A673 (cell line): ENCODE results near the gene GPRC5D. TPM values are rescaled to one million over a fixed set of nuclear protein-coding genes. Genes with fewer than 3 reads are reported as not detected.

Experiments used
- BruUV-seq: library from RNA; stranded (reverse); fragments of 400-500 nt; replicated peaks from 2 replicates; lab custom pipeline; 2021; lab: Mats Ljungman, UMichigan
- CTCF ChIA-PET: fragments of 300-600 bp; sonication (Branson Sonifier 250); formaldehyde crosslinking; loops from one replicate; lab custom pipeline; 2022; ENCODE audit warnings: antibody characterized with exemption; lab: Charles Lee
- POLR2A ChIA-PET: fragments of 300-600 bp; sonication (Branson Sonifier 250); formaldehyde crosslinking; loops from one replicate; lab custom pipeline; 2022; ENCODE audit warnings: antibody characterized with exemption; ENCODE audit not compliant: low non-redundant PET; lab: Charles Lee
- DNase-seq: peaks from one replicate; pipeline ENCODE4 v3.0.0-alpha.2; 2015; ENCODE audit warnings: low spot score
- H3K27ac ChIP-seq: fragments of 200-600 bp; sonication (generic); 2 replicates; pipeline ENCODE4 v1.5.1; 2016; ENCODE audit warnings: mixed run types, low read depth, mild to moderate bottlenecking, mixed read lengths, antibody characterized with exemption, low read length; ENCODE audit not compliant: poor library complexity, severe bottlenecking
- H3K27me3 ChIP-seq: fragments of 200-600 bp; sonication (generic); replicated peaks from 2 replicates; pipeline ENCODE4 v1.6.1; 2017; ENCODE audit warnings: mixed run types, low read depth, mild to moderate bottlenecking, mixed read lengths, antibody characterized with exemption, low read length; ENCODE audit not compliant: insufficient read depth, poor library complexity
- H3K36me3 ChIP-seq: fragments of 200-600 bp; sonication (generic); 2 replicates; pipeline ENCODE4 v1.6.1; 2016; ENCODE audit warnings: mixed run types, mild to moderate bottlenecking, mixed read lengths, antibody characterized with exemption, low read length; ENCODE audit not compliant: insufficient read depth, poor library complexity, severe bottlenecking
- H3K4me1 ChIP-seq: fragments of 200-600 bp; sonication (generic); 2 replicates; pipeline ENCODE4 v1.6.1; 2017; ENCODE audit warnings: mixed run types, mild to moderate bottlenecking, mixed read lengths, antibody characterized with exemption, low read length; ENCODE audit not compliant: insufficient read depth, poor library complexity, severe bottlenecking
- H3K4me3 ChIP-seq: fragments of 200-600 bp; sonication (generic); 2 replicates; pipeline ENCODE4 v1.5.1; 2016; ENCODE audit warnings: low read depth, mixed run types, mild to moderate bottlenecking, mixed read lengths, low read length; ENCODE audit not compliant: poor library complexity, severe bottlenecking
- H3K9me3 ChIP-seq: fragments of 200-600 bp; sonication (generic); 2 replicates; pipeline ENCODE4 v1.6.1; 2016; ENCODE audit warnings: mixed run types, low read depth, mild to moderate bottlenecking, mixed read lengths, antibody characterized with exemption, low read length; ENCODE audit not compliant: poor library complexity, severe bottlenecking
- CTCF ChIP-seq: fragments of 300-800, 200-600 bp; sonication (generic); conservative IDR thresholded peaks from 2 replicates; pipeline ENCODE4 v1.5.1; 2017; ENCODE audit warnings: low read depth, mild to moderate bottlenecking, antibody characterized with exemption, low read length, moderate library complexity, mixed read lengths
- EZH2 ChIP-seq: fragments of 200-600 bp; sonication (generic); IDR thresholded peaks from 2 replicates; pipeline ENCODE4 v1.6.1; 2017; ENCODE audit warnings: borderline replicate concordance, low read depth, mild to moderate bottlenecking, mixed read lengths, antibody characterized with exemption, low read length; ENCODE audit not compliant: poor library complexity, severe bottlenecking
- intact Hi-C: fragments of 100-400 bp; cut with micrococcal nuclease; formaldehyde crosslinking; loops from one replicate; pipeline ENCODE4 v1.10.0; 2022; ENCODE audit not compliant: unreplicated experiment
- total RNA-seq: library from RNA; stranded (reverse); gene quantifications from 2 replicates; pipeline ENCODE4 v1.2.3, GENCODE V29; 2021

The GPRC5D gene
- total RNA-seq, 1 experiment from 2014 or later: not detected

GRCh38 chr12:12918781-12919389 is 33.1 kb downstream of the GPRC5D start:
- Histone ChIP-seq H3K27ac (no peak overlapping the region), H3K9me3 (no peaks in the 10 kb centered on the region), H3K4me3 (no peak overlapping the region), H3K27me3 (no peaks in the 10 kb centered on the region), H3K4me1 (peaks cover 3% of the 10 kb centered on the region), H3K36me3 (no peaks in the 10 kb centered on the region)
- POLR2A ChIA-PET: no interaction called here
- no peak for TF ChIP-seq CTCF
- BruUV-seq: no TSS peak
- CTCF ChIA-PET: no interaction called here
- no peak for DNase-seq
- intact Hi-C loops: loop anchor here (5.0 to 10.0 kb wide), 2 partner anchors 63 to 616 kb away; no protein-coding TSS in a partner anchor

GRCh38 chr12:12917517-12917916 is 34.5 kb downstream of the GPRC5D start:
- Histone ChIP-seq H3K36me3 (no peaks in the 10 kb centered on the region), H3K27me3 (no peaks in the 10 kb centered on the region), H3K4me3 (no peak overlapping the region), H3K4me1 (peaks cover 7% of the 10 kb centered on the region), H3K27ac (no peak overlapping the region), H3K9me3 (no peaks in the 10 kb centered on the region)
- ChIA-PET POLR2A (no interaction called here), CTCF (no interaction called here)
- no peak for TF ChIP-seq EZH2
- TF ChIP-seq CTCF: no peak
- no peak for DNase-seq
- BruUV-seq: no TSS peak
- intact Hi-C loops: loop anchor here (2.0 to 10.0 kb wide), 3 partner anchors 65 to 617 kb away; no protein-coding TSS in a partner anchor

- Histone ChIP-seq H3K4me1 (peaks cover 7% of the 10 kb centered on the region), H3K27ac (no peak overlapping the region), H3K4me3 (no peak overlapping the region), H3K36me3 (no peaks in the 10 kb centered on the region), H3K27me3 (no peaks in the 10 kb centered on the region), H3K9me3 (no peaks in the 10 kb centered on the region)
- no TSS peak for BruUV-seq
- TF ChIP-seq CTCF: peak; percentile 97
- no peak for TF ChIP-seq EZH2
- intact Hi-C loops: loop anchor here (1.0 to 10.0 kb wide), 5 partner anchors 66 to 618 kb away; no protein-coding TSS in a partner anchor
- ChIA-PET CTCF (interaction anchor here (0.6 to 1.6 kb wide), 6 partner anchors 36 to 1251 kb away, joined by 3 to 17 read pairs (median 6); no protein-coding TSS in a partner anchor), POLR2A (no interaction called here)
- peak; percentile 90 for DNase-seq
Measured at GRCh38 chr12:12916135-12916944, 35.6 kb downstream of the GPRC5D start.
